NT2/D1 (cell line): ENCODE results near the gene POU5F1.

ENCODE experiments used
- DNase-seq: peaks from one replicate; pipeline ENCODE4 v3.0.0-alpha.2; 2011; ENCODE audit warnings: low read depth, low spot score
- H3K27me3 ChIP-seq: 2 replicates; pipeline ENCODE4 v1.6.0; 2011; ENCODE audit warnings: mild to moderate bottlenecking; ENCODE audit not compliant: insufficient read length, insufficient read depth
- H3K36me3 ChIP-seq: 2 replicates; pipeline ENCODE4 v1.6.1; 2011; ENCODE audit warnings: mild to moderate bottlenecking, low read length, mixed read lengths; ENCODE audit not compliant: insufficient read depth, insufficient read length
- H3K4me1 ChIP-seq: 2 replicates; pipeline ENCODE4 v1.5.1; 2011; ENCODE audit not compliant: insufficient read depth, insufficient read length
- H3K4me3 ChIP-seq: 2 replicates; pipeline ENCODE4 v1.5.1; 2011; ENCODE audit warnings: low read depth; ENCODE audit not compliant: insufficient read length
- H3K9ac ChIP-seq: 2 replicates; pipeline ENCODE4 v1.6.0; 2011; ENCODE audit warnings: low read depth; ENCODE audit not compliant: insufficient read length
- H3K9me3 ChIP-seq: 2 replicates; pipeline ENCODE4 v1.5.1; 2011; ENCODE audit warnings: mild to moderate bottlenecking, low read length; ENCODE audit not compliant: insufficient read depth
- SUZ12 ChIP-seq: IDR thresholded peaks from 2 replicates; pipeline ENCODE4 v1.6.1; 2011; ENCODE audit not compliant: insufficient read length, insufficient read depth; ENCODE audit errors: extremely low read depth
- YY1 ChIP-seq: IDR thresholded peaks from 2 replicates; pipeline ENCODE4 v1.6.1; 2011; ENCODE audit not compliant: insufficient read length, insufficient read depth
- ZNF274 ChIP-seq: IDR thresholded peaks from 2 replicates; pipeline ENCODE4 v1.6.1; 2011; ENCODE audit warnings: mild to moderate bottlenecking, low read depth, low read length

Gene POU5F1

GRCh38 chr6:31118178-31118577, 52.3 kb downstream of the POU5F1 start:
- no peak for DNase-seq
- no peak overlapping the region for H3K9ac ChIP-seq
- H3K4me3 ChIP-seq = no peak overlapping the region
- peaks cover 10% of the 10 kb centered on the region for H3K4me1 ChIP-seq
- H3K27me3 ChIP-seq = no peaks in the 10 kb centered on the region
- peaks cover 10% of the 10 kb centered on the region for H3K36me3 ChIP-seq
- no peaks in the 10 kb centered on the region; the same call in 1 of the 2 replicates for H3K9me3 ChIP-seq
- no peak for TF ChIP-seq SUZ12
- TF ChIP-seq ZNF274 = no peak
- TF ChIP-seq YY1 = no peak

GRCh38 chr6:31116661-31117385, 53.7 kb downstream of the POU5F1 start:
- Histone ChIP-seq H3K4me1 (peaks cover 12% of the 10 kb centered on the region), H3K9me3 (no peaks in the 10 kb centered on the region; the same call in 1 of the 2 replicates), H3K27me3 (no peaks in the 10 kb centered on the region), H3K36me3 (peaks cover 10% of the 10 kb centered on the region), H3K4me3 (no peak overlapping the region), H3K9ac (no peak overlapping the region)
- no peak for TF ChIP-seq SUZ12
- TF ChIP-seq ZNF274 = no peak
- no peak for TF ChIP-seq YY1
- no peak for DNase-seq

DNA sequence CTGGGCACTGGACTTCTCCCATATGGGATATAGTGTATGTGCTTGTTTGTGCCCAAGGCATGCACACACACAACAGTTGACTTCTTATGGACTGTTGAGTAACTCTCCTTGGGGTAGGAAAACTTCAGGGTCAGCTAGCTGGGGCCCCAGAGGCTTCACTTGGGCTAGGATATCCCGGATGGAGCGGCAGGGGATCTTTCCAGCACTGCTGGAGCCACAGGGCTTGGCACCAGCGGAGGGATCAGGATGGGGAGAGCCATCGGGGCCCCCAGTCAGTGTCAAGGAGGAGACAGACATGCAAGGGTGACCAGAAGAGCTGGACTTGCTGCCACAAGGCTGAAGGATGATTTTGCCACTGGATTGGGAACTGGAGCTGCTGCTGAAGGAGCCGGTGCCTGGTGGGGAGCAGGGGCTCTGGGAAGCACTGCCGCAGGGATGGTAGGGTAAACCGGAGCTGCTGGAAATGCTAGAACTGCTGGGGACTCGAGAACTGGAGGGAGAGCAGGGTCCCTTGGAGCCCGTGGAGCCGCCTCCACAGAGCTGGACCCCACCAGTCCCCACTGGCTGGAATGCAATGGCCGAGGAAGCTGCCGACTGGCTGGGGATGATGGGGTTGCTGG, 54.4 kb downstream of the POU5F1 start:
- peaks cover 12% of the 10 kb centered on the region for H3K4me1 ChIP-seq
- H3K36me3 ChIP-seq = peaks cover 10% of the 10 kb centered on the region
- H3K9ac ChIP-seq = no peak overlapping the region
- no peak overlapping the region for H3K4me3 ChIP-seq
- TF ChIP-seq SUZ12 = no peak
- no peaks in the 10 kb centered on the region; the same call in 1 of the 2 replicates for H3K9me3 ChIP-seq
- H3K27me3 ChIP-seq = no peaks in the 10 kb centered on the region
- DNase-seq = no peak

DNA sequence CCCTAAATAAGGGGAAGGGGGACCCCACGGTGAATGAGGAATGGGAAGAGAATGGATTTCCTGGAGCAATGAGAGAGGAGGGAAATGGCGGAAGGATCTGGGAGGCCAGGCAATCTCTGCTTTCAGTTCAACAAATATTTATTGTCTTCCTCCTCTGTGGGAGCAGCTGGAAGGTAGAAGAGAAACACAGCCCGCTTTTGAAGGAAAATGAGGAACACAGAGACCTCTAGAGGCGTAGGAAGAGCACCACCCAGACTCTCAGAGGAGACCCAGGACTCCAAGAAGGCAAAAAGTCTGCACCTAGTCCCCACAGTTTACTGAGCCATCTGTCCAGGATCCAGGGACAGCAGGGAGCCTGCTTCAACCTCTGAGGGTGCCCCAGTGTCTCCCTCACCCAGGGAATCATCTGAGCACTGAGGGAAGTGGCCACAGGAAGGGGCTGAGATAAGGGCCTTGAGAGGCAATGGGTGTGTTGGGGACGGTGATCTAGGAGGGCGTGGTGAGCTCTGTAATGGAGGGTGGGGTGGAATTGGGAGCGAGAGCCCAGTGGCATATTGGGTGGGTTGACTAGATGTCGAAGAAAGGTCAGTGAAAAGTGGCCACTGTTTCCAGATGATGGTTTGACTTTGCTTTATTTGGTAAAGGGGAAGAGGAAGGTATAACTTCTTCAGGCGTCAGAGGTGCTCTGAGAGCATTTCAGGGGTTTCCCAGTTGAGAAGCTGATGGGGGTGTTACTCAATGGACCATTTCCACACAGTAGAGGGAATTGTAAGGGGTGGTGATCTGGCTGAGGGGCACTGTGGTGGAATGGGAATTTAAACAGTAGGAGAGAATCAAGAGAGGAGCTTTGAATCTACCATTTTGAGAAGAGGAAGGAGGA, 55.3 kb downstream of the POU5F1 start:
- TF ChIP-seq SUZ12 (no peak), YY1 (no peak), ZNF274 (no peak)

GRCh38 chr6:31114541-31114878, 56.0 kb downstream of the POU5F1 start, which contains the start of gene PSORS1C1:
PSORS1C1 (plus strand) TSS chr6:31114800; CDS start chr6:31129633, 14,833 bp downstream.
- no peaks in the 10 kb centered on the region; the same call in 1 of the 2 replicates for H3K9me3 ChIP-seq
- peak within 1 kb of the TSS; percentile 13 for H3K4me3 ChIP-seq
- no peak for DNase-seq
- H3K9ac ChIP-seq = peak within 1 kb of the TSS; percentile 36
- H3K4me1 ChIP-seq = peaks cover 18% of the 10 kb centered on the region
- TF ChIP-seq ZNF274 (no peak), YY1 (no peak), SUZ12 (no peak)
- H3K36me3 ChIP-seq = peaks cover 10% of the 10 kb centered on the region
- H3K27me3 ChIP-seq = no peaks in the 10 kb centered on the region

More for the DNA sequence above, 55.3 kb downstream of the POU5F1 start:
- DNase-seq = no peak
- Histone ChIP-seq H3K27me3 (no peaks in the 10 kb centered on the region), H3K9ac (peak overlapping the region; percentile 36), H3K4me3 (peak overlapping the region; percentile 8), H3K4me1 (peaks cover 14% of the 10 kb centered on the region), H3K9me3 (no peaks in the 10 kb centered on the region; the same call in 1 of the 2 replicates), H3K36me3 (peaks cover 10% of the 10 kb centered on the region)
